Thoracic aorta (tissue), 2 donors: ENCODE results near the gene PRMT3. TPM values are rescaled to one million over a fixed set of nuclear protein-coding genes. Genes with fewer than 3 reads are reported as not detected.

Experiments used
- ATAC-seq: fragments of 150-250 bp; one replicate; pipeline ENCODE4 v1.8.0; 2017; ENCODE audit warnings: low read depth; ENCODE audit not compliant: insufficient number of reproducible peaks, low FRiP score
- DNase-seq: peaks from one replicate; pipeline ENCODE4 v3.0.0-alpha.2; 2020; ENCODE audit warnings: low spot score
- H3K27ac ChIP-seq, 2 donors: fragments of 200-600 bp; sonication (generic); 1 replicate in 1 of 2; 2 replicates in 1 of 2; pipeline ENCODE4 v1.5.1; 2016; ENCODE audit warnings: mild to moderate bottlenecking in 2 of 2, moderate library complexity in 2 of 2
- H3K27me3 ChIP-seq: fragments of 200-600 bp; sonication (generic); replicated peaks from 2 replicates; pipeline ENCODE4 v1.6.0; 2016; ENCODE audit warnings: mild to moderate bottlenecking; ENCODE audit not compliant: insufficient read depth
- H3K36me3 ChIP-seq: fragments of 200-600 bp; sonication (generic); one replicate; pipeline ENCODE4 v1.5.1; 2016
- H3K4me1 ChIP-seq, 2 donors: fragments of 200-600 bp; sonication (generic); 1 replicate in 1 of 2; 2 replicates in 1 of 2; pipeline versions ENCODE4 v1.5.1 to v1.6.0; 2016; ENCODE audit warnings: low read depth in 2 of 2, mild to moderate bottlenecking in 1 of 2; ENCODE audit not compliant: control insufficient read depth in 1 of 2
- H3K4me3 ChIP-seq: fragments of 200-600 bp; sonication (generic); 2 replicates; pipeline ENCODE4 v1.5.1; 2016; ENCODE audit warnings: mild to moderate bottlenecking
- H3K9me3 ChIP-seq: fragments of 200-600 bp; sonication (generic); 2 replicates; pipeline ENCODE4 v1.5.1; 2016
- CTCF ChIP-seq: fragments of 200-600 bp; sonication (generic); IDR thresholded peaks from one replicate; pipeline ENCODE4 v1.5.1; 2019; ENCODE audit warnings: antibody characterized with exemption
- total RNA-seq, 2 donors: library from RNA; depleted of rRNA; stranded (reverse); fragments of >200 nt; gene quantifications; one replicate each; pipeline versions ENCODE4 v1.1.0 to v1.2.3, GENCODE V29; 2016

PRMT3 gene
- total RNA-seq, 2 donors from 2014 or later, result 7.9 to 21.0 TPM

DNA sequence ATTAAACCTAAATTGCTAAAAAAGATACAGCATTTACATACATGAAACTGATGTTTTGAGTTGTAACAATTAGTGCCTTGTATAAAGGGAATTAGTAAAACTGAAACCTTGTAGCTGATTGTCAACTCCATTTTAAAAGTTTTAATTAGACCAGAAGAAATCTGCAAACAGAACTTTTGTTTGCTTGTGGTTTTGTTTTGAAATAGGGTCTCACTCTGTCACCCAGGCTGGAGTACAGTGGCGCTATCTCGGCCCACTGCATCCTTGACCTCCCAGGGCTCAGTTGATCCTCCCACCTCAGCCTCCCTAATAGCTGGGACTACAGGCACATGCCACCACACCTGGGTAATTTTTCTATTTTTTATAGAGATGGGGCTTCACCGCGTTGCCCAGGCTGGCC, 125.4 kb downstream of the PRMT3 start:
- no peak overlapping the region for H3K4me3 ChIP-seq
- no peaks in the 10 kb centered on the region for H3K9me3 ChIP-seq
- no peaks in the 10 kb centered on the region for H3K27me3 ChIP-seq
- TF ChIP-seq CTCF, result no peak
- no peak overlapping the region for H3K27ac ChIP-seq
- ATAC-seq (no peak), DNase-seq (no peak)
- H3K36me3 ChIP-seq, result no peaks in the 10 kb centered on the region
- no peaks in the 10 kb centered on the region for H3K4me1 ChIP-seq

GRCh38 chr11:20518323-20518834, 130.9 kb downstream of the PRMT3 start:
- Histone ChIP-seq H3K36me3 (no peaks in the 10 kb centered on the region), H3K4me3 (no peak overlapping the region), H3K9me3 (no peaks in the 10 kb centered on the region), H3K4me1 (no peaks in the 10 kb centered on the region), H3K27ac (no peak overlapping the region), H3K27me3 (no peaks in the 10 kb centered on the region)
- DNase-seq, result no peak
- no peak for TF ChIP-seq CTCF
- ATAC-seq, result no peak

- TF ChIP-seq CTCF, result no peak
- Histone ChIP-seq H3K4me1 (no peaks in the 10 kb centered on the region), H3K27me3 (no peaks in the 10 kb centered on the region), H3K27ac (no peak overlapping the region), H3K9me3 (no peaks in the 10 kb centered on the region), H3K36me3 (no peaks in the 10 kb centered on the region), H3K4me3 (no peak overlapping the region)
- ATAC-seq (no peak), DNase-seq (no peak)
These were observed 135.0 kb downstream of the PRMT3 start for GRCh38 chr11:20522536-20522935.

- DNase-seq, result no peak
- no peak for ATAC-seq
- Histone ChIP-seq H3K27ac (no peak overlapping the region), H3K4me1 (no peaks in the 10 kb centered on the region), H3K36me3 (no peaks in the 10 kb centered on the region), H3K27me3 (no peaks in the 10 kb centered on the region), H3K9me3 (no peaks in the 10 kb centered on the region), H3K4me3 (no peak overlapping the region)
- TF ChIP-seq CTCF, result no peak
These were observed 142.2 kb downstream of the PRMT3 start for GRCh38 chr11:20529757-20530156.

GRCh38 chr11:20530942-20531703, 143.6 kb downstream of the PRMT3 start:
- no peak for TF ChIP-seq CTCF
- H3K27ac ChIP-seq, result no peak overlapping the region
- no peaks in the 10 kb centered on the region for H3K4me1 ChIP-seq
- H3K4me3 ChIP-seq, result no peak overlapping the region
- ATAC-seq (no peak), DNase-seq (no peak)
- H3K36me3 ChIP-seq, result no peaks in the 10 kb centered on the region
- no peaks in the 10 kb centered on the region for H3K9me3 ChIP-seq
- H3K27me3 ChIP-seq, result no peaks in the 10 kb centered on the region
